ENCODE measurements around the gene FUT8.
"Not testable (repeated sequence)": the region's sequence is repeated elsewhere in the genome, so short reads cannot be mapped to it uniquely, and the experiment has no call there.

The FUT8 gene

GRCh38 chr14:65613131-65613650 lies 200.7 kb downstream of the FUT8 start:
- no peak for DNase-seq (ENCODE audit: low read depth in 3 of 3, low spot score in 1 of 3)

- no peak for DNase-seq (ENCODE audit: low read depth in 3 of 3, low spot score in 1 of 3)
Measured at GRCh38 chr14:65618996-65619395, 206.5 kb downstream of the FUT8 start.

GRCh38 chr14:65620195-65620594 lies 207.7 kb downstream of the FUT8 start:
- no peak for DNase-seq (ENCODE audit: low read depth in 3 of 3, low spot score in 1 of 3)

- DNase-seq (ENCODE audit: low read depth in 3 of 3, low spot score in 1 of 3) = no peak
Measured at GRCh38 chr14:65622703-65623102, 210.2 kb downstream of the FUT8 start.

- no peak for DNase-seq (ENCODE audit: low read depth in 3 of 3, low spot score in 1 of 3)
Measured at GRCh38 chr14:65623759-65624158, 211.2 kb downstream of the FUT8 start.

GRCh38 chr14:65627315-65627714 lies 214.8 kb downstream of the FUT8 start:
- no peak for DNase-seq (ENCODE audit: low read depth in 3 of 3, low spot score in 1 of 3)

- no peak for DNase-seq (ENCODE audit: low read depth in 3 of 3, low spot score in 1 of 3)
Measured at GRCh38 chr14:65628664-65629063, 216.1 kb downstream of the FUT8 start.

- DNase-seq (ENCODE audit: low read depth in 3 of 3, low spot score in 1 of 3) = no peak
Measured at GRCh38 chr14:65631040-65631439, 218.5 kb downstream of the FUT8 start.

GRCh38 chr14:65632487-65632886 lies 220.0 kb downstream of the FUT8 start:
- no peak for DNase-seq (ENCODE audit: low read depth in 3 of 3, low spot score in 1 of 3)

- DNase-seq (ENCODE audit: low read depth in 3 of 3, low spot score in 1 of 3) = not testable (repeated sequence)
Measured at GRCh38 chr14:65633666-65634065, 221.1 kb downstream of the FUT8 start.

- no peak for DNase-seq (ENCODE audit: low read depth in 3 of 3, low spot score in 1 of 3)
Measured at GRCh38 chr14:65637780-65638179, 225.2 kb downstream of the FUT8 start.

GRCh38 chr14:65639216-65639615 lies 226.7 kb downstream of the FUT8 start:
- no peak for DNase-seq (ENCODE audit: low read depth in 3 of 3, low spot score in 1 of 3)

- DNase-seq (ENCODE audit: low read depth in 3 of 3, low spot score in 1 of 3) = no peak
Measured at GRCh38 chr14:65650826-65651225, 238.3 kb downstream of the FUT8 start.

GRCh38 chr14:65656554-65656953 lies 244.0 kb downstream of the FUT8 start:
- DNase-seq (ENCODE audit: low read depth in 3 of 3, low spot score in 1 of 3) = no peak

- no peak for DNase-seq (ENCODE audit: low read depth in 3 of 3, low spot score in 1 of 3)
Measured at GRCh38 chr14:65658202-65658601, 245.7 kb downstream of the FUT8 start.

GRCh38 chr14:65661865-65662264 lies 249.3 kb downstream of the FUT8 start:
- DNase-seq (ENCODE audit: low read depth in 3 of 3, low spot score in 1 of 3) = no peak

GRCh38 chr14:65664436-65664835 lies 251.9 kb downstream of the FUT8 start:
- DNase-seq (ENCODE audit: low read depth in 3 of 3, low spot score in 1 of 3) = no peak

GRCh38 chr14:65676361-65677014 lies 264.0 kb downstream of the FUT8 start:
- DNase-seq (ENCODE audit: low read depth in 3 of 3, low spot score in 1 of 3) = no peak

- no peak for DNase-seq (ENCODE audit: low read depth in 3 of 3, low spot score in 1 of 3)
Measured at GRCh38 chr14:65685572-65685971, 273.0 kb downstream of the FUT8 start.

GRCh38 chr14:65686761-65687160 lies 274.2 kb downstream of the FUT8 start:
- no peak for DNase-seq (ENCODE audit: low read depth in 3 of 3, low spot score in 1 of 3)

- no peak for DNase-seq (ENCODE audit: low read depth in 3 of 3, low spot score in 1 of 3)
Measured at GRCh38 chr14:65689070-65689469, 276.5 kb downstream of the FUT8 start.

- not testable (repeated sequence) for DNase-seq (ENCODE audit: low read depth in 3 of 3, low spot score in 1 of 3)
Measured at GRCh38 chr14:65692566-65692965, 280.0 kb downstream of the FUT8 start.

GRCh38 chr14:65696801-65697200 lies 284.3 kb downstream of the FUT8 start:
- DNase-seq (ENCODE audit: low read depth in 3 of 3, low spot score in 1 of 3) = no peak

Measured in stimulated activated CD4-positive, alpha-beta T cell treated with anti-CD3 and anti-CD28 coated beads, TNF-alpha, amount 100 ng/mL, for 1 hour (primary cell).